Brain pericyte (primary cell): ENCODE measurements around the gene ZNF433.

ENCODE experiments used
- DNase-seq: peaks from one replicate; pipeline ENCODE4 v3.0.0-alpha.2; 2012; ENCODE audit warnings: low read depth, low spot score

Gene ZNF433

GRCh38 chr19:11989112-11989456 lies 46.4 kb downstream of the ZNF433 start:
- no peak for DNase-seq

GRCh38 chr19:11987405-11988281 lies 47.8 kb downstream of the ZNF433 start:
- DNase-seq = peak; percentile 65

- DNase-seq = no peak
Observed at GRCh38 chr19:11986754-11987153, 48.7 kb downstream of the ZNF433 start.

- no peak for DNase-seq
Observed at GRCh38 chr19:11984986-11985385, 50.5 kb downstream of the ZNF433 start.

- no peak for DNase-seq
Observed at GRCh38 chr19:11982526-11982925, 53.0 kb downstream of the ZNF433 start.

GRCh38 chr19:11979527-11979926 lies 56.0 kb downstream of the ZNF433 start:
- no peak for DNase-seq

- no peak for DNase-seq
Observed at GRCh38 chr19:11978492-11979100, 56.9 kb downstream of the ZNF433 start.

GRCh38 chr19:11973019-11973810 lies 62.3 kb downstream of the ZNF433 start:
- no peak for DNase-seq

- DNase-seq = no peak
Observed at GRCh38 chr19:11971041-11971440, 64.4 kb downstream of the ZNF433 start.

- no peak for DNase-seq
Observed at GRCh38 chr19:11970174-11970573, 65.3 kb downstream of the ZNF433 start.

- peak; percentile 22 for DNase-seq
Observed at GRCh38 chr19:11964858-11965645, 70.4 kb downstream of the ZNF433 start, which contains the start of gene ZNF763. TSS of gene ZNF763 (plus strand) at chr19:11965040. CDS start at chr19:11965209, 169 bp downstream.
